ENCODE results near the gene TTC33.

The TTC33 gene

GRCh38 chr5:40486437-40487275 is 269.1 kb downstream of the TTC33 start:
- Histone ChIP-seq H3K9ac (ENCODE audit: low read length in 5 of 5) (no peak overlapping the region), H3K4me1 (ENCODE audit: control insufficient read depth in 5 of 5, insufficient read depth in 5 of 5, low read length in 5 of 5) (peaks cover 0 to 22% (median 7%) of the 10 kb centered on the region in 5 donors), H3K27me3 (ENCODE audit: control insufficient read depth in 5 of 5, insufficient read depth in 4 of 5, low read length in 5 of 5) (no peaks in the 10 kb centered on the region), H3K27ac (ENCODE audit: low read depth, low read length) (no peak overlapping the region), H3K4me3 (ENCODE audit: low read depth in 1 of 5, low read length in 5 of 5) (no peak overlapping the region), H3K9me3 (ENCODE audit: control insufficient read depth in 5 of 5, low read length in 5 of 5) (peaks cover 0 to 4% (median 3%) of the 10 kb centered on the region in 5 donors), H3K36me3 (ENCODE audit: control insufficient read depth in 5 of 5, insufficient read depth in 5 of 5, low read length in 5 of 5) (no peaks in the 10 kb centered on the region)

DNA sequence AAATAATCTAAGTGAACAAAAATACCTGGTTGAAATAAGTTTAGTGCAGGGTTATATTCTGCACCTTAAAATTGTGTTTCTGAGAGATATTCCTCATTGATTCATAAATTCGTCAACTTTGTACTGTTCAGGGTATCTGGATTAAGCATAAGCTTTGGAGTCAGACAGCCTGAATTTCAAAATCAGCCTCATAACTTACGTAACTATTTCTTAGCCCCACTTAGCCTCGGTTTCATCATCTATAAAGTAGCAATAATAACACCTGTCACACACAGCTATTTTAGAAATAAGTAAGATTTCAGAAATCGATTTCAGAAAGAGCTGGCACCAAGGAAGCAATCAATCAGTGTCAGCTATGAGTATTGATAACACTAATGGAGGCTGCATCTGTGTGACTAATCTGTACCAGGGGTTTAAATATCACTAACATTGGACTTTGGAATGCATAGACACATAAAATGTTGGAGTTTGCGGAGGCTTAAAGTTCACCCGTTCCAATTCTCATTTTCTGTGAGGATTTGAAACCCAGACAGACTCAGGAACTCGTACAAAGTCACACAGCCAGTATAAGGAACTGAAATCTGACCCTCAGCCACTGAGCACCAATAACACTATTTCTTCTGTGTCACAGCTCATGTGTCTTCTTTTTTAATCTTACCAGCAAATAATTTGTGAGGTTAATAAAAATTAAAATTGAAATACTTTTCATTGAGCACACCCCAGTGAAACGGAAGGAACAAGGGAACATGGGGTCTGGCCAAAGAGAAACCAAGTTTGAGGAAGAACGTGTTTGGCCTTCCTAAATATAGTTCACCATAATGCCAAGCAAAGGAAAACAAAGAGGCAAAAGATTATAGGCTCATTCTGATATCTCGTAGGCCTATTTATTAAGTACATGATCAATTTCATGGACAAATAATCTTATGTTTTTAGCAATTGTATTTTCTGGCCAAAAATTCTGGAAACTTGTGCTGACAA is 270.5 kb downstream of the TTC33 start:
- Histone ChIP-seq H3K27me3 (ENCODE audit: control insufficient read depth in 5 of 5, insufficient read depth in 4 of 5, low read length in 5 of 5) (no peaks in the 10 kb centered on the region), H3K27ac (ENCODE audit: low read depth, low read length) (peak overlapping the region; percentile 32), H3K4me1 (ENCODE audit: control insufficient read depth in 5 of 5, insufficient read depth in 5 of 5, low read length in 5 of 5) (peaks cover 0 to 13% (median 7%) of the 10 kb centered on the region in 5 donors), H3K9me3 (ENCODE audit: control insufficient read depth in 5 of 5, low read length in 5 of 5) (peaks cover 0 to 4% (median 3%) of the 10 kb centered on the region in 5 donors), H3K4me3 (ENCODE audit: low read depth in 1 of 5, low read length in 5 of 5) (peak overlapping the region in 1 of 5 donors; percentile 24), H3K9ac (ENCODE audit: low read length in 5 of 5) (no peak overlapping the region), H3K36me3 (ENCODE audit: control insufficient read depth in 5 of 5, insufficient read depth in 5 of 5, low read length in 5 of 5) (no peaks in the 10 kb centered on the region)

DNA sequence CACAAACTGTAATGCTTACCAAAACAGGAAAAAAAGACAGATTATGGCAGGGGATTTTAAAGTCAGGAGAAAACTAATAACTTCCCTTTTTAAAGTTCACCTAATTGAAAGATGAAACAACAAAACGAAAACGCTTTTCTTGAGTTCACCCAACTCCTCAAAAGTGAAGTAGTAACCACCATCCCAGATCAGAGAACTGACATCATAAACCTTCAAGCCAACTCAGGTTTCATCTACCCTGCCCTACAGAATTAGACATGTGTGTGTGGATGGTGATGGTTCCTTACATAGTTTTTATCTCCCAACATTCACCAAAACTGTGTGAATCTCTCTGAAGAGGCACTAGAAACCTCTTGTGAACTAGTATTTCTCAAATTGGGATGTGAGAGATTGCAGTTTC is 271.3 kb downstream of the TTC33 start:
- Histone ChIP-seq H3K4me1 (ENCODE audit: control insufficient read depth in 5 of 5, insufficient read depth in 5 of 5, low read length in 5 of 5) (peaks cover 0 to 10% (median 7%) of the 10 kb centered on the region in 5 donors), H3K9me3 (ENCODE audit: control insufficient read depth in 5 of 5, low read length in 5 of 5) (peaks cover 0 to 4% (median 3%) of the 10 kb centered on the region in 5 donors), H3K27ac (ENCODE audit: low read depth, low read length) (peak overlapping the region; percentile 32)

GRCh38 chr5:40483316-40483715 is 272.4 kb downstream of the TTC33 start:
- Histone ChIP-seq H3K36me3 (ENCODE audit: control insufficient read depth in 5 of 5, insufficient read depth in 5 of 5, low read length in 5 of 5) (no peaks in the 10 kb centered on the region), H3K4me3 (ENCODE audit: low read depth in 1 of 5, low read length in 5 of 5) (no peak overlapping the region), H3K9me3 (ENCODE audit: control insufficient read depth in 5 of 5, low read length in 5 of 5) (peaks cover 0 to 4% (median 3%) of the 10 kb centered on the region in 5 donors), H3K4me1 (ENCODE audit: control insufficient read depth in 5 of 5, insufficient read depth in 5 of 5, low read length in 5 of 5) (peaks cover 0 to 10% (median 7%) of the 10 kb centered on the region in 5 donors), H3K9ac (ENCODE audit: low read length in 5 of 5) (no peak overlapping the region), H3K27me3 (ENCODE audit: control insufficient read depth in 5 of 5, insufficient read depth in 4 of 5, low read length in 5 of 5) (no peaks in the 10 kb centered on the region), H3K27ac (ENCODE audit: low read depth, low read length) (no peak overlapping the region)

More for the DNA sequence above, 271.3 kb downstream of the TTC33 start:
- Histone ChIP-seq H3K36me3 (ENCODE audit: control insufficient read depth in 5 of 5, insufficient read depth in 5 of 5, low read length in 5 of 5) (no peaks in the 10 kb centered on the region), H3K4me3 (ENCODE audit: low read depth in 1 of 5, low read length in 5 of 5) (no peak overlapping the region), H3K9ac (ENCODE audit: low read length in 5 of 5) (no peak overlapping the region), H3K27me3 (ENCODE audit: control insufficient read depth in 5 of 5, insufficient read depth in 4 of 5, low read length in 5 of 5) (no peaks in the 10 kb centered on the region)

DNA sequence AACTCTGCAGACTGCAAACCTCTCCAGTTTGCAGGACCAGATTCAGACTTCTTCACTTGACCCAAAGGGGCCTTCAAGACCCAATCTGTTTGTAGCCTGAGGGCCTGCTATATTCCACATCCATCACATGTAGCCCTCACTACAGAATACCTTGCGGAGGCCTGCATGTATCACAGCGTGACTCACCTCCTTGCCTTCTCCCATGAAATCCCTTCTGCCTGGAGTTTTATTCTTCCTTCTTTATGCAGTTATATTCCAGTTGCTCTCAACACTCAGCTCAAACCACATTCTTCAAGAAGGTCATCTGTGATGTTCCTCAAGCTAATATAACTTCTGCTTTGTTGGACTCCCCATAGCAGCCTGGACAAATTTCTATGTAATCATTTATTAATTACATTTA is 274.5 kb downstream of the TTC33 start:
- H3K27ac ChIP-seq (ENCODE audit: low read depth, low read length): no peak overlapping the region
- H3K36me3 ChIP-seq (ENCODE audit: control insufficient read depth in 5 of 5, insufficient read depth in 5 of 5, low read length in 5 of 5): no peaks in the 10 kb centered on the region
- no peaks in the 10 kb centered on the region for H3K27me3 ChIP-seq (ENCODE audit: control insufficient read depth in 5 of 5, insufficient read depth in 4 of 5, low read length in 5 of 5)
- H3K9me3 ChIP-seq (ENCODE audit: control insufficient read depth in 5 of 5, low read length in 5 of 5): peaks cover 0 to 4% (median 3%) of the 10 kb centered on the region in 5 donors
- no peak overlapping the region for H3K4me3 ChIP-seq (ENCODE audit: low read depth in 1 of 5, low read length in 5 of 5)
- peaks cover 0 to 10% (median 5%) of the 10 kb centered on the region in 5 donors for H3K4me1 ChIP-seq (ENCODE audit: control insufficient read depth in 5 of 5, insufficient read depth in 5 of 5, low read length in 5 of 5)
- no peak overlapping the region for H3K9ac ChIP-seq (ENCODE audit: low read length in 5 of 5)

DNA sequence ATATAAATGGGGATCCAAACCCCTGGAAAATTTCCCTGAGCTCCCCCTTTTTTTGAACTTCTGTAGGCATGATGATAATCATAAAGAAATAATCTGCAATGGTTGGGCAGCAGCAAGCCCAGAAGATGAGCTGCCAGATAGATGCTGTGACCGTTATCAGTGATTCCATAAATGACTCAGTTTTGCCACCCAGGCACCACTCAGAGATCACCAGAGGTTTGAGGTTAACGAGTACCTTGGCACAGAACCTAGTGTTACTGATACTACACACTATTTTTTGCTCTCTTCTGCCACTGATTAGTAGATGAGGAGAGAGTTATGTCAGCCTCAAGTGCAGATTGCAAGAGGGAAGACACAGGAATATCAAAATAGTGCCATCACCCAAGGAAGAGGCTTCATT is 275.4 kb downstream of the TTC33 start:
- no peaks in the 10 kb centered on the region for H3K36me3 ChIP-seq (ENCODE audit: control insufficient read depth in 5 of 5, insufficient read depth in 5 of 5, low read length in 5 of 5)
- no peak overlapping the region for H3K27ac ChIP-seq (ENCODE audit: low read depth, low read length)
- peaks cover 0 to 4% (median 3%) of the 10 kb centered on the region in 5 donors for H3K9me3 ChIP-seq (ENCODE audit: control insufficient read depth in 5 of 5, low read length in 5 of 5)
- no peaks in the 10 kb centered on the region for H3K27me3 ChIP-seq (ENCODE audit: control insufficient read depth in 5 of 5, insufficient read depth in 4 of 5, low read length in 5 of 5)
- no peak overlapping the region for H3K9ac ChIP-seq (ENCODE audit: low read length in 5 of 5)
- peaks cover 0 to 9% (median 0%) of the 10 kb centered on the region in 5 donors for H3K4me1 ChIP-seq (ENCODE audit: control insufficient read depth in 5 of 5, insufficient read depth in 5 of 5, low read length in 5 of 5)
- H3K4me3 ChIP-seq (ENCODE audit: low read depth in 1 of 5, low read length in 5 of 5): no peak overlapping the region

DNA sequence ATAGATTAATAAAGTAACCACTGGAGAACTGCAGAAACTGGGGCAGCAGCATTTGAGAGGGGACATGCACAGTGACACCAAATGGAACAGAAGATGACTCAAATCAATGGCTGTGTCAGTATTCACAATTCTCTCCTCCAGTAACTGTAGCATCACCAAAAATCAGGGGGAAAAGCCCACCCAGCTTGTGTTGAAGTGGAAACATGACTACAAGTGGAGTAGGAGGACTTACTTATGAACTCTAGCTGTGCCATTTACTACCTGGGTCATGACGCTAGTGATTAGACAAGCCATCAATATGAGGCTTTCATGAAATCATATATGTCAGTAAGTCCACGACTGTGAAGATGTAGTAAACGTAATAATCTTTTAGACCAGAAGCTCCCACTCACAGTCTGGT is 275.8 kb downstream of the TTC33 start:
- no peak overlapping the region for H3K9ac ChIP-seq (ENCODE audit: low read length in 5 of 5)
- H3K4me1 ChIP-seq (ENCODE audit: control insufficient read depth in 5 of 5, insufficient read depth in 5 of 5, low read length in 5 of 5): peaks cover 0 to 5% (median 0%) of the 10 kb centered on the region in 5 donors
- no peak overlapping the region for H3K4me3 ChIP-seq (ENCODE audit: low read depth in 1 of 5, low read length in 5 of 5)
- peaks cover 0 to 4% (median 3%) of the 10 kb centered on the region in 5 donors for H3K9me3 ChIP-seq (ENCODE audit: control insufficient read depth in 5 of 5, low read length in 5 of 5)
- H3K36me3 ChIP-seq (ENCODE audit: control insufficient read depth in 5 of 5, insufficient read depth in 5 of 5, low read length in 5 of 5): no peaks in the 10 kb centered on the region
- no peaks in the 10 kb centered on the region for H3K27me3 ChIP-seq (ENCODE audit: control insufficient read depth in 5 of 5, insufficient read depth in 4 of 5, low read length in 5 of 5)
- no peak overlapping the region for H3K27ac ChIP-seq (ENCODE audit: low read depth, low read length)

DNA sequence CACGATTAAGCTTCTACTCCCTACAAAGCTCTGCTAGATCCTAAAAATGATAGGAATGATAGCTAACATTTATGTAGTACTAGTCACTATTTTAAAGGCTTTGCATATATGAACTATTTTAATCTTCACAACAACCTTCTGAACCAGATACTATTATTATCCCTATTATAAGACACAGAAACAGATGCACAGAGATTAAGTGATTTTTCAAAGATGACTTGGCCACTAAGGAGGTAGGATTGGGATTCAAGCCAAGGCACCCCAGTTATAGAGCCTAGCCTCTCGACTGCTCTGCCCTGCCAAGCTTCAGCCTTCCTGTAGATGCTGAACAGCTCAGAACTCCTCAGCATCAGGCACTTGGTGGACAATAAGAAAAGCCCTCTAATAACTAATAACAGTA is 277.0 kb downstream of the TTC33 start:
- Histone ChIP-seq H3K4me1 (ENCODE audit: control insufficient read depth in 5 of 5, insufficient read depth in 5 of 5, low read length in 5 of 5) (no peaks in the 10 kb centered on the region), H3K27me3 (ENCODE audit: control insufficient read depth in 5 of 5, insufficient read depth in 4 of 5, low read length in 5 of 5) (no peaks in the 10 kb centered on the region), H3K36me3 (ENCODE audit: control insufficient read depth in 5 of 5, insufficient read depth in 5 of 5, low read length in 5 of 5) (no peaks in the 10 kb centered on the region), H3K27ac (ENCODE audit: low read depth, low read length) (no peak overlapping the region), H3K9ac (ENCODE audit: low read length in 5 of 5) (no peak overlapping the region), H3K4me3 (ENCODE audit: low read depth in 1 of 5, low read length in 5 of 5) (no peak overlapping the region), H3K9me3 (ENCODE audit: control insufficient read depth in 5 of 5, low read length in 5 of 5) (peaks cover 0 to 4% (median 3%) of the 10 kb centered on the region in 5 donors)

- peaks cover 0 to under 1% (median 0%) of the 10 kb centered on the region in 5 donors for H3K9me3 ChIP-seq (ENCODE audit: control insufficient read depth in 5 of 5, low read length in 5 of 5)
- H3K27ac ChIP-seq (ENCODE audit: low read depth, low read length): no peak overlapping the region
- H3K4me1 ChIP-seq (ENCODE audit: control insufficient read depth in 5 of 5, insufficient read depth in 5 of 5, low read length in 5 of 5): no peaks in the 10 kb centered on the region
- no peak overlapping the region for H3K4me3 ChIP-seq (ENCODE audit: low read depth in 1 of 5, low read length in 5 of 5)
- no peaks in the 10 kb centered on the region for H3K36me3 ChIP-seq (ENCODE audit: control insufficient read depth in 5 of 5, insufficient read depth in 5 of 5, low read length in 5 of 5)
- H3K27me3 ChIP-seq (ENCODE audit: control insufficient read depth in 5 of 5, insufficient read depth in 4 of 5, low read length in 5 of 5): no peaks in the 10 kb centered on the region
- no peak overlapping the region for H3K9ac ChIP-seq (ENCODE audit: low read length in 5 of 5)
These were observed 277.8 kb downstream of the TTC33 start for GRCh38 chr5:40477856-40478546.

Measured in subcutaneous abdominal adipose tissue (tissue), 5 donors.